ENCODE data around the gene SLC49A4.

GRCh38 chr3:122787872-122788271 is 7.0 kb upstream of the SLC49A4 start:
- TF ChIP-seq CTCF (IDR thresholded peaks at IDR 0.05): no peak
- TF ChIP-seq ZFX (IDR thresholded peaks at IDR 0.05; ENCODE audit: borderline replicate concordance): no peak
